Skeletal muscle cell (primary cell): ENCODE measurements around the gene TBC1D17.

Experiments used
- DNase-seq: peaks from one replicate; pipeline ENCODE4 v3.0.0-alpha.2; 2010; ENCODE audit warnings: low read depth
- H3K4me3 ChIP-seq: 2 replicates; pipeline ENCODE4 v1.5.1; 2011; ENCODE audit warnings: low read depth, mild to moderate bottlenecking, control low read depth, low read length, moderate library complexity

TBC1D17 gene

DNA sequence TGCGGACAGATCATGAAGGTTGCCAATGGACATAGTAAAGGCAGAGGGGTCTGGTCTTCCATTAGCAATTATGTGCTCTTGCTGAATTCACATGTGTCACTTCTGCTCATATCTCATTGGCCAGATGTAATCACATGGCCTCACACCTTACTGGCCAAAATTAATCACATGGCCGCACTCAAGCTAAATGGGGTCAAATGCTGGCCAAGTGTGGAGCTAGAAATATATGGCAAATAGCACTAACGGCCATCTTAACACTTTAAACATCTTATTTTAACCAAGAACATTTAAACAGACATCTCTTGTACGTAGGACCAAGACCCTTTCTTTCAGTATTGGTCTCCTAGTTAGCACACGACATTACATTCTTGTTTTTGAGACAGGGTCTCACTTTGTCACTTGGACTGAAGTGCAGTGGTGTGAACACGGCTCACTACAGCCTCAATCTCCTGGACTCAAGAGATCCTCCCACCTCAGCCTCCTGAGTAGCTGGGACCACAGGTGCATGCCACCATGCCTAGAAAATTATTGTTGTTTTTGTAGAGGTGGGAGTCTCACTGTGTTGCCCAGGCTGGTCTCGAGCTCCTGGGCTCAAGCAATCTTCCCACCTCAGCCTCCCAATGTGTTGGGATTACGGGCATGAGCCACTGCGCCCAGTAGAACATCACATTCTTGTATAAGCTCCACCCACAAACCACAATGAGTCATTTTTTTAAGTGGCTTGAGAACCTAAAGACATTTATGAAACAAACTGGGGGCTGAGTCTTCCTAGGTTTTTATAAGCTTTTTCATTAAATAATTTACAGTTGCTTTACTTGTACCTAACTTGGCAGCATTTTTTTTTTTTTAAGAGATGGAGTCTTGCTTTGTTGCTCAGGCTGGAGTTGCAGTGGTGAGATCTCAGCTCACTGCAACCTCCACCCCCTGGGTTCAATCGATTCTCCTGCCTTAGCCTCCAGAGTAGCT is 29.5 kb upstream of the TBC1D17 start:
- DNase-seq: peak; percentile 61
- no peak overlapping the region for H3K4me3 ChIP-seq

DNA sequence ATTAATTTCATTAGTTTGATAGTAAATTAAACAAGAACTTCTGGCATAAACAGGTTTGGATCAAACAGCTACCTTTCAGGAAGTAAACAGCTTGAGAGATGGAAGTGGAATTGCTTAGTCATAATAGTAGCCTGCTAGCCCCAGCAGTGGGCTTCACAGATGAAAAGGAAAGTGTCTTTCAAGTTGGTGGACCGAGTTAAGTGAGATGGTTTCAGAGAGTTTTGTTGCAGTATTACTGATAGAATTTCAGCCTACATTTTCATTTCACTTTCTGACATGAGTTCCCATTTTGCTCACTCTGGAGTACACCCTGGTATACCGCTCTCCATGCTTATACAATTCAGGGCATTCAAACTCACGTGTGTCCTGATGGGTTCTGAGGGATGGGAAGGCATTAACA is 28.6 kb upstream of the TBC1D17 start:
- DNase-seq: no peak
- no peak overlapping the region for H3K4me3 ChIP-seq

GRCh38 chr19:49849433-49850220 is 27.9 kb upstream of the TBC1D17 start:
- peak overlapping the region; percentile 77 for H3K4me3 ChIP-seq
- no peak for DNase-seq

DNA sequence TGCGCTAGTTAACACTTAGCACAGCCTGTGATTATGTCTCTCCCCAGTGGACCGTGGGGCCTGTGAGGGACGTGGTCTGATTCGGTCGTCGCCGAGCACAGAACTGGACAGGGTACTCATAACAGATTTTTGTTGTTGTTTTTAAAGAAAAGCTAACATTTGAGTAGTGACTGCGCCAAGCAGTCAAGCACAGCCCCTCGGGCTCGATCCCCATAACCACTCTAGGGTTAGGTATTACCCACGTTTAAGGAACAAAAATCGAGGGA is 27.3 kb upstream of the TBC1D17 start:
- DNase-seq: no peak
- peak overlapping the region; percentile 77 for H3K4me3 ChIP-seq

GRCh38 chr19:49850487-49851342 is 26.8 kb upstream of the TBC1D17 start, which contains the start of gene PTOV1:
Gene PTOV1 (plus strand): TSS chr19:49851159.
- peak; percentile 66 for DNase-seq
- peak within 1 kb of the TSS; percentile 77 for H3K4me3 ChIP-seq

DNA sequence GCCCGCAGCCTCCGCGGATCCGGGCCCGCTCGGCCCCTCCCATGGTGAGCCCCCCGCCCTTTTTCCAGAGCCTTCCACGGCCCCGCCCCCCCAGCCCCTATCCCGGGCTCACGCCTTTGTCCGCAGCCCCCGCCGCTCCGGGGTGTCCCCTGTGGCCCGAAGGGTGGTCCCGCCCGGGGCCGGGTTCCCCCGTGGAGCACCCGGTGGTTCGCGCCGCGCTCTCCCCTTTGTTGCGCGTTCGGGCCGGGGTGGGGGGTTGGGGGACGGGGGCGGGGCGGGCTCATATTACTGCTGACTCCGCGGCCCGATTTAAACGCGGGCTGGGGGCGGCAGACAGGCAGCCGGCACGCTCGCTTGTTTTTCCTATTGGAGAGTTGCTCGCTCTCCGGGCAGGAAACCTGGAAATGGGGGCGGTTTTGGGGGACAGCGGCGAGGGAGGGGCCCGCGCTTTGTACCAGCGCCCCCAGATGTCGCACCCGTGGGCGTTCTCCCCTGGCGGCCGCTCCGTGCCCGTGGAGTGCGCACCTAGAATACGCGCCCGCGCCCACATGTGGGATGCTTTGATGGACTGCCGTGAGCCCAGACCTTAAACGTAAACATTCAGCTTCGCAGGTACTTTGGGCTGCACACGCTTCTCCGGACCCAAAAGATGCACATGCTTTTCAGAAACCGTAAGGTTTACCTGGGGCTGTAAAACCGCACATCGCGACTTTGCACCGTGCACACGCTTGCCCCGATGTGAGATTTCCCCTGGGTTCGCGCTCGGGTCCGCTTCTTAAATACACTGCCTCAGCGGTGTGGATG is 25.8 kb upstream of the TBC1D17 start:
- no peak for DNase-seq
- peak overlapping the region; percentile 77 for H3K4me3 ChIP-seq

- no peak for DNase-seq
- peak overlapping the region; percentile 77 for H3K4me3 ChIP-seq
These were observed 24.8 kb upstream of the TBC1D17 start for GRCh38 chr19:49852631-49853126.

DNA sequence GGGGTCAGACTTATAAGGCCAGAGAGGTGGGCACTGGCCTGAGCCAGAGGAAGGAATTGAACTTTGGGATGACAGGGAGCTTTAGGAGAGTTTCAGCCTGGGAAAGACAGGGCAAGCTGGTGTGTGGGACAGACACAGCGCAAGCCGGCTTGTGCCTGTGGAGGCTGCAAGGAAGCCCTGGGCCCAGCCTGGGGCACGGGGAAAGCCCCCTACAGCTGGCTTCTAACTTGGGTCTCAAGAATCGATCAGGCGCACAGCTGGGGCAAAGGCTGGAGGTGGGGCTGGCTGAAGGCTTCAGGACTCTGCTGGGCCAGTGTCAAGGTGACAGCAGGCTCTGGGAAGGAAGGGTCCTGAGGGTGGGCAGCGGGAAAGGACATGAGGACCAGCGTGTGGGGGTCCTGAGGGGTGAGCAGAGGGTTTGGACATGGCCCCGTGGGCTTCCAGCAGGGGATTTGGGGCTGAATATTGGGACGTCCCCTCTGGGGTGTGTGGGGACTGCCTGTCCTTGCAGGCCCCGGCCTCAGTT is 23.6 kb upstream of the TBC1D17 start:
- no peak for DNase-seq
- H3K4me3 ChIP-seq: no peak overlapping the region

GRCh38 chr19:49854378-49855263 is 22.9 kb upstream of the TBC1D17 start:
- DNase-seq: no peak
- no peak overlapping the region for H3K4me3 ChIP-seq

- no peak overlapping the region for H3K4me3 ChIP-seq
- DNase-seq: no peak
These were observed 22.2 kb upstream of the TBC1D17 start for GRCh38 chr19:49855277-49855675.

DNA sequence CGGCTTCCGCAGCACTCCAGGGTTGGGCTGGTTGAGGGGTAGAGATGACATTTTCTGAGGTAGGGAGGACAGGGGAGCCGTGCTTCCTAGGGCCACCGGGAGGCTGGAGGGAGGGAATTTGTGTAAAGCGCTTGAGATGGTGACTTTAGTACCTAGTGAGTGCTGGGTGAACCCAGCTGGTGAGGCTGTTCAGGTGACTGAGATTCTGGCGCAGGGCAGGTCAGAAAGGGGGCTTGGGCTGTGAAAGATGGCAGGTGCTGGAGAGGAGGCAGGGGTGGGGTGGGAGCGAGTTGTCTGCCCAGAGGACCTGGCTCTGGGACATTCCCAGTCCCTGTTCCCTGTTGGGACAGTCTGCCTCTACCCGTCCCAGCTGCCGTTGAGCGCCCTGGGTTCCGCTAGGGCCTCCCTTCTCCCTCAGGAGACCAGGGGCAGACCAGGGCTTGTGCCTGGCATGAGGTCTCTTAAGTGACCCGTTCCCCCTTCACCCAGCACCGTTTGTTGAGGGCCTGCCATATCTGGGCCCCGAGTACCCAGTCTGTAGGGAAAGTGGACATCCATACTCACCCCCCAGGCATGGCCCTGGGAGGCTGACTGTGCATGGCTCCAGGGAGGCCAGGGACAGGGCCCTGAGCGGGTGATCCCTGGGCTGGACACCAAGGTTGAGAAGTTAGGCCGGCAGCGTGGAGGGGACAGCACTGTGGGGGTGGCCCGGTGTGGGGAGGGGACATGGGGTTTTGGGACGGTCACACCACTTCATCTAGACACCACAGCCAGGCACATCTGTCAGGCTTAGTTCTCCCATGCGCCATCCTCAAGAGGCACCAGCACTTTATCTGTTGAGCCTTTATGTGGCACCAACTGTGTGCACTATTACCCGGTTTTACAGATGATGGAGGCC is 21.6 kb upstream of the TBC1D17 start:
- H3K4me3 ChIP-seq: no peak overlapping the region
- no peak for DNase-seq

GRCh38 chr19:49856574-49857021 is 20.9 kb upstream of the TBC1D17 start:
- H3K4me3 ChIP-seq: no peak overlapping the region

GRCh38 chr19:49857061-49857837 is 20.3 kb upstream of the TBC1D17 start:
- DNase-seq: no peak
- H3K4me3 ChIP-seq: no peak overlapping the region

More at GRCh38 chr19:49856574-49857021, 20.9 kb upstream of the TBC1D17 start:
- DNase-seq: no peak

DNA sequence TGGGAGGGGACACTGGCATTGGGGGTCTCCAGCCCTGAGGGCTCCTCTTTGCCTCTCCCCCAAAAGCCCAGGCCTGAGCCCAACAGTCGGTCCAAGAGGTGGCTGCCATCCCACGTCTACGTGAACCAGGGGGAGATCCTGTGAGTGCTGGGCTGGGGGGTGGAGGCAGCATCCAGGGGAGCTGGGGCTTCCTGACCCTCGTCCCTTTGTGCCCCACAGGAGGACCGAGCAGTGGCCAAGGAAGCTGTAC is 19.7 kb upstream of the TBC1D17 start:
- DNase-seq: no peak
- H3K4me3 ChIP-seq: no peak overlapping the region

DNA sequence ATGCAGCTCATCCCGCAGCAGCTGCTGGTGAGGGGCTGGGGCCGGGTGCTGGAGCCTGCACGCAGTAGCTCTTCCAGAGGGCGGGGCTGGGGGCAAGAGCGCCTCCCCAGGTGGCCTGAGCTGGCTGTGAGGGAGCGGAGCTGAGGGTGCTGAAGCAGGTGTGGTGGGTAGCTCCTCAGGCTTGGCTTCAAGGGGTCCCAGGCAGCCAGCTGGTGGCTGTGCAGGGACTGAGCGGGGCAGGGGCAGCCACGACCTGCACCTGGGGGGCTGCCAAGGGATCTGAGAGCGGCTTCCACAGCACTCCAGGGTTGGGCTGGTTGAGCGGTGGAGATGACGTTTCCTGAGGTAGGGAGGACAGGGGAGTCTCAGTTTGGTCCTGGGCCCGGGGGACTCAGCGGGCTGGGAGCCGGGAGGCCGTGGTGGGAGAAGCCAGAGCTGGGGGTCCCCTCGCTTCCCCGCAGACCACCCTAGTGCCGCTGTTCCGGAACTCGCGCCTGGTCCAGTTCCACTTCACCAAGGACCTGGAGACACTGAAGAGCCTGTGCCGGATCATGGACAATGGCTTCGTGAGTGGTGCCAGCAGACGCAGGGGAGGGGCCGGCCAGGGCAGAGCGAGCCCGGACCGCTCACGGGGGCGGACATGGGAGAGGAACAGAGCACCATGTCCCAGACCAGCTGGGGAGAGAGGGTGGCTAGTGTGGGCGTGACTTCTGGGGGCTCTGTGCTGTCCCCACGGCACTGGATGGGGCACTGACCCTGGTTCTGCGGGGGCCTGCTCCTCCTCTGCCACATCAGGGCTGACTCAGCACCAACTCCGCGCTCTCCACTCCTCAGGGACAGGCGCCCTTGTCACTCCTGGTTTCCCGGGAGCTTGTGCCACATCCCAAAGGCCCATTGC is 19.2 kb upstream of the TBC1D17 start:
- DNase-seq: no peak
- no peak overlapping the region for H3K4me3 ChIP-seq
